GM23248 (cell line): ENCODE results near the gene CHST11. TPM values are rescaled to one million over a fixed set of nuclear protein-coding genes. Genes with fewer than 3 reads are reported as not detected.
"Not testable (repeated sequence)": the region's sequence is repeated elsewhere in the genome, so short reads cannot be mapped to it uniquely, and the experiment has no call there.

ENCODE experiments used
- DNase-seq: peaks from one replicate; pipeline ENCODE4 v3.0.0-alpha.2; 2015
- H2AFZ ChIP-seq: fragments of 200-600 bp; sonication (generic); 2 replicates; pipeline ENCODE4 v1.6.1; 2016; ENCODE audit warnings: antibody characterized with exemption
- H3F3A ChIP-seq: fragments of 200-600 bp; sonication (generic); 2 replicates; pipeline ENCODE4 v1.6.1; 2016; ENCODE audit warnings: mild to moderate bottlenecking, antibody characterized with exemption, mixed run types; ENCODE audit not compliant: insufficient read depth
- H3K27ac ChIP-seq: fragments of 200-600 bp; sonication (generic); 2 replicates; pipeline ENCODE4 v1.5.1; 2016; ENCODE audit warnings: mild to moderate bottlenecking
- H3K27me3 ChIP-seq: fragments of 200-600 bp; sonication (generic); replicated peaks from 2 replicates; pipeline ENCODE4 v1.6.1; 2016; ENCODE audit warnings: mild to moderate bottlenecking; ENCODE audit not compliant: insufficient read depth
- H3K36me3 ChIP-seq: fragments of 200-600 bp; sonication (generic); 2 replicates; pipeline ENCODE4 v1.6.1; 2016; ENCODE audit warnings: low read depth, mild to moderate bottlenecking
- H3K4me1 ChIP-seq: fragments of 200-600 bp; sonication (generic); 2 replicates; pipeline ENCODE4 v1.6.1; 2016; ENCODE audit warnings: mild to moderate bottlenecking; ENCODE audit not compliant: insufficient read depth
- H3K4me2 ChIP-seq: fragments of 200-600 bp; sonication (generic); one replicate; pipeline ENCODE4 v1.6.1; 2016; ENCODE audit warnings: mild to moderate bottlenecking; ENCODE audit not compliant: unreplicated experiment
- H3K4me3 ChIP-seq: fragments of 200-600 bp; sonication (generic); 2 replicates; pipeline ENCODE4 v1.5.1; 2016; ENCODE audit warnings: mild to moderate bottlenecking
- H3K79me2 ChIP-seq: fragments of 200-600 bp; sonication (generic); 2 replicates; pipeline ENCODE4 v1.6.1; 2016; ENCODE audit warnings: mild to moderate bottlenecking; ENCODE audit not compliant: insufficient read depth
- H3K9ac ChIP-seq: fragments of 200-600 bp; sonication (generic); 2 replicates; pipeline ENCODE4 v1.6.1; 2016; ENCODE audit warnings: mild to moderate bottlenecking
- H3K9me2 ChIP-seq: fragments of 200-600 bp; sonication (generic); 2 replicates; pipeline ENCODE4 v1.6.1; 2016; ENCODE audit warnings: mixed run types, mild to moderate bottlenecking, moderate library complexity; ENCODE audit not compliant: insufficient read depth
- H3K9me3 ChIP-seq: fragments of 200-600 bp; sonication (generic); one replicate; pipeline ENCODE4 v1.6.1; 2017; ENCODE audit warnings: low read depth
- H4K20me1 ChIP-seq: fragments of 200-600 bp; sonication (generic); 2 replicates; pipeline ENCODE4 v1.6.0; 2016; ENCODE audit not compliant: insufficient read depth
- EZH2 ChIP-seq: fragments of 200-600 bp; sonication (generic); IDR thresholded peaks from 2 replicates; pipeline ENCODE4 v1.6.1; 2018; ENCODE audit warnings: antibody characterized with exemption, mild to moderate bottlenecking; ENCODE audit not compliant: insufficient read depth, poor library complexity, severe bottlenecking
- EZH2phosphoT487 ChIP-seq: fragments of 200-600 bp; sonication (generic); IDR thresholded peaks from 2 replicates; pipeline ENCODE4 v1.6.1; 2018; ENCODE audit warnings: antibody characterized with exemption, moderate library complexity, mild to moderate bottlenecking, low read depth; ENCODE audit not compliant: insufficient read depth
- WGBS, 2 experiments: methylation state at CpG; one replicate each; pipeline ENCODE4 v1.1.6; 2015 to 2017; ENCODE audit warnings: low lambda C conversion rate in 2 of 2, low coverage in 1 of 2; ENCODE audit errors: missing lambda C conversion rate in 2 of 2; 5-methylcytosine and 5-hydroxymethylcytosine counted together
- in situ Hi-C: fragments of 300-500 bp; cut with MboI; formaldehyde crosslinking; loops from 2 replicates; pipeline ENCODE4 v1.15.0; 2020
- polyA plus RNA-seq: library from polyadenylated mRNA; unstranded; fragments of >200 nt; fragmentation: Nextera tagmentation; extraction: Ambion mirVana; gene quantifications from 2 replicates; pipeline ENCODE4 v1.2.1, GENCODE V29; 2016
- total RNA-seq: library from RNA; depleted of rRNA; stranded (reverse); fragments of >200 nt; shearing (Covaris generic); gene quantifications from 2 replicates; pipeline ENCODE4 v1.2.3, GENCODE V29; 2014

The CHST11 gene
- total and polyA plus RNA-seq, 2 experiments from 2014 or later = 3.7 to 5.4 TPM

DNA sequence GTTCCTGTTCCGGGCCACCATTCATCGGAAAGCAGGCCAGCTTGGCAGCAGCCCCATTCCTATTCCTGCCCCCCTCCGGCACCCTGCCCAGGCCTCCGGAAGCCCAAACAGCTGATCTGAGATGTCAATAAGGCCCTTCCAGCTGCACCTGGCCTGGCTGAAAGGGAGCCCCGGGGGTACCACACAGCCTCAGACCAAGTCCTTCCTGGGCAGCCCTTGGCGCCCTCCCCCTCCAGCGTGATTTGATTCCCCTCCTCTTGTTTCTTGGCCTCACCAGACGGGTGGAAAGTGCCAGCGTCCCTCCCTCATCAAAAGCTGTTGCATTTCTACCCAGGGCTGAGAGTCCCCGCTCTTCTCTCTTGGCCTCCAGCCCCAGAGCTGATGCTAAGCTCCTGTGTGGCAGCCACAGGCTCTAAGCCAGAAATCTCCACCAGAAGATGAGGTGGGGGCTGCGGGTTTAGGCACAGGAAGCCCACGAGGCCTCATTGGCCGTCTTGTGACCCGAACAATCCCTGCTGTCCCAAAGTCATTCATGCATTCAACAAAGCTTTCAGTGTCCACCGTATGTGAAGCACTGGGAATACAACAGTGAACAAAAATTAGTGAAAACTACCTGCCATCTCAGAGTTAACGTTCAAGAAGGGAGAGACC is 285.9 kb downstream of the CHST11 start:
- H3K27me3 ChIP-seq = no peaks in the 10 kb centered on the region
- no peak for TF ChIP-seq EZH2
- TF ChIP-seq EZH2phosphoT487 = no peak
- no peaks in the 10 kb centered on the region for H3K4me1 ChIP-seq
- in situ Hi-C loops = no loop called here
- H2AFZ ChIP-seq = no peak overlapping the region
- H3K36me3 ChIP-seq = no peaks in the 10 kb centered on the region
- H3K9ac ChIP-seq = no peak overlapping the region
- 44 to 48% methylated on average over 16 of the region's 16 CpGs for WGBS, 2 experiments
- H3K4me2 ChIP-seq = no peak overlapping the region
- no peak overlapping the region for H3K27ac ChIP-seq
- H3K9me3 ChIP-seq = no peaks in the 10 kb centered on the region
- no peaks in the 10 kb centered on the region for H3F3A ChIP-seq
- DNase-seq = no peak
- H3K79me2 ChIP-seq = no peaks in the 10 kb centered on the region; the same call in 1 of the 2 replicates
- no peak overlapping the region for H3K4me3 ChIP-seq
- no peaks in the 10 kb centered on the region for H3K9me2 ChIP-seq
- H4K20me1 ChIP-seq = no peaks in the 10 kb centered on the region

DNA sequence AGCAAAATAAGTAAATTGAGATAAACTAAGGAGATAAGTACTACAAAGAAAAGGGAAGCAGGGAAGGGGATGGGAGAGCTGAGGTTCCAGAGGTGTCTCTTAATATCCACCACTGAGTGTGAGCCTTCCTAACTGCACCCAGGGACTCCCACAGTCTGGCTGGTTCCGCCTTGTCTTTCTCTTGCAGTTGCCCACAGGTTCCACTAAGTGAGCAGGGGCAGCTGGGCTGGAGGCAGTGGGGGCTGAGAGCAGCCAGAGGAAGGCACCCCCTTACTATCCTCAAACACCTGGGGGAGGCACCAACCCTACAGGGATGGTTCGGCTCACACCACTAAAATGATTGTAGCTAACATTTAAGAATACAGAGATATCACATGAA is 286.4 kb downstream of the CHST11 start:
- no peak for TF ChIP-seq EZH2
- TF ChIP-seq EZH2phosphoT487 = no peak
- 81 to 87% methylated on average over 2 of the region's 2 CpGs for WGBS, 2 experiments
- DNase-seq = no peak
- in situ Hi-C loops = no loop called here
- no peaks in the 10 kb centered on the region for H3K9me2 ChIP-seq
- no peak overlapping the region for H3K4me3 ChIP-seq
- no peaks in the 10 kb centered on the region for H3F3A ChIP-seq
- no peak overlapping the region for H2AFZ ChIP-seq
- H3K27me3 ChIP-seq = no peaks in the 10 kb centered on the region
- no peaks in the 10 kb centered on the region for H4K20me1 ChIP-seq
- H3K79me2 ChIP-seq = no peaks in the 10 kb centered on the region; the same call in 1 of the 2 replicates
- no peaks in the 10 kb centered on the region for H3K36me3 ChIP-seq
- H3K9ac ChIP-seq = no peak overlapping the region
- H3K4me2 ChIP-seq = no peak overlapping the region
- H3K9me3 ChIP-seq = no peaks in the 10 kb centered on the region
- H3K4me1 ChIP-seq = no peaks in the 10 kb centered on the region
- H3K27ac ChIP-seq = no peak overlapping the region

DNA sequence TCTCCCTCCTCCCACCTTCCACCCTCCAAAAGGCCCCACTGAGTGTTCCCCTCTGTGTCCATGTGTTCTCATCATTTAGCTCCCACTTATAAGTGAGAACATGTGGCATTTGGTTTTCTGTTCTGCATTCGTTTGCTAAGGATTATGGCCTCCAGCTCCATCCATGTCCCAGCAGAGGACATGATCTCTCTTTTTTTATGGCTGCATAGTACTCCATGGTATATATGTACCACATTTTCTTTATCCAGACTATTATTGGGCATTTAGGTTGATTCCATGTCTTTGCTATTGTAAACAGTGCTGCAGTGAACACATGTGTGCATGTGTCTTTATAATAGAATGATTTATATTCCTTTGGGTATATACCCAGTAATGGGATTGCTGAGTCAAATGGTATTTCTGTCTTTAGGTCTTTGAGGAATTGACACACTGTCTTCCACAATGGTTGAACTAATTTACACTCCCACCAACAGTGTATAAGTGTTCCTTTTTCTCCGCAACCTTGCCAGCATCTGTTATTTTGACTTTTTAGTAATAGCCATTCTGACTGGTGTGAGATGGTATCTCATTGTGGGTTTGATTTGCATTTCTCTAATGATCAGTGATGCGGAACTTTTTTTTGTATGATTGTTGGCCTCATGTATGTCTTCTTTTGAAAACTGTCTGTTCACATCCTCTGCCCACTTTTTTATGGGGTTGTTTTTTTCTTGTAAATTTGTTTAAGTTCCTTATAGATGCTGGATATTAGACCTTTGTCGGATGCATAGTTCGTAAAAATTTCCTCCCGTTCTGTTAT is 287.2 kb downstream of the CHST11 start:
- H3K4me3 ChIP-seq, DNase-seq, H3F3A ChIP-seq, H3K4me1 ChIP-seq, H3K4me2 ChIP-seq, H4K20me1 ChIP-seq, H2AFZ ChIP-seq, in situ Hi-C loops, H3K9me3 ChIP-seq, H3K79me2 ChIP-seq, H3K27me3 ChIP-seq, H3K9me2 ChIP-seq, H3K27ac ChIP-seq, H3K36me3 ChIP-seq, H3K9ac ChIP-seq: not testable (repeated sequence)
- 86 to 90% methylated on average over 6 of the region's 6 CpGs for WGBS, 2 experiments

DNA sequence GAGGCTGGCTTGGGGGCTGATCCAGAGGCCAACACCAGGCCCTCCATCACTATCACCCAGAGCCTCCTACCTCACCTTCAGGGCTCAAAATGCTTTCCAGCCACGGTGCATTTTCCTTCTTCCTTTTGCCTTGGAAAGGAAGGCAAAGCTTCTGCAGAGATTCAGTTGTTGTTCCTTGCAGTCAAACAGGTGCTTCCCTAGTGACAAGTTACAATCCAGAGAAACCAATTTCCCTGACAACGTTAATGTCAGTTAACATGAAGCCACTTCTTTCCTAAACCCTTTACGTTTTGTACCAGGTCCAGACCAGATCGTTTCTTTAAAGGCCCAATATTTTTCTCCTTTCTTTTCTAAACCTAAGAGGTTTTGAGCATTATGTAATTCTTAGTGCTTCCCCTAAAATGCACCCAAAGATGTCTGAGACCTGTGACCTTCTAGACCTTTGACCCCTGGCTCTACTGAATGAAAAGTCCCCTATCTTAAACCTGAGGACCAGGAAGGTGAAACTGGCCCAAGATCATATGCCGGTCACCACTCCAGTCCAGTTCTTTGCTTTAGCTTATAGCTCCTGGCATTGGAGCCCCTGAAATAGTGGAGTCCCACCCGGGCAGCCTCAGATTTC is 289.8 kb downstream of the CHST11 start:
- in situ Hi-C loops = no loop called here
- Histone ChIP-seq H2AFZ (no peak overlapping the region), H3K27ac (no peak overlapping the region), H3K9me3 (no peaks in the 10 kb centered on the region), H3K36me3 (no peaks in the 10 kb centered on the region), H3K27me3 (no peaks in the 10 kb centered on the region), H3K4me3 (no peak overlapping the region), H3K9ac (no peak overlapping the region), H3K79me2 (no peaks in the 10 kb centered on the region; the same call in 1 of the 2 replicates), H4K20me1 (no peaks in the 10 kb centered on the region), H3F3A (no peaks in the 10 kb centered on the region), H3K9me2 (no peaks in the 10 kb centered on the region), H3K4me1 (peaks cover 5% of the 10 kb centered on the region; the same call in 1 of the 2 replicates), H3K4me2 (no peak overlapping the region)
- no peak for DNase-seq
- TF ChIP-seq EZH2 (no peak), EZH2phosphoT487 (no peak)
- WGBS, 2 experiments = 77 to 80% methylated on average over 6 of the region's 6 CpGs
